ENCODE data around the gene PTPRM.
"Not testable (repeated sequence)": the region's sequence is repeated elsewhere in the genome, so short reads cannot be mapped to it uniquely, and the experiment has no call there.

The PTPRM gene

GRCh38 chr18:8423051-8423557 lies 856.0 kb downstream of the PTPRM start:
- no peak for DNase-seq

- no peak for DNase-seq
Measured at GRCh38 chr18:8424481-8424880, 857.4 kb downstream of the PTPRM start.

GRCh38 chr18:8424917-8425725 lies 858.0 kb downstream of the PTPRM start:
- no peak for DNase-seq

GRCh38 chr18:8426401-8426800 lies 859.3 kb downstream of the PTPRM start:
- no peak for DNase-seq

GRCh38 chr18:8427339-8427738 lies 860.2 kb downstream of the PTPRM start:
- no peak for DNase-seq

- no peak for DNase-seq
Measured at GRCh38 chr18:8428951-8429350, 861.8 kb downstream of the PTPRM start.

- DNase-seq = no peak
Measured at GRCh38 chr18:8431036-8431435, 863.9 kb downstream of the PTPRM start.

- DNase-seq = no peak
Measured at GRCh38 chr18:8433323-8433722, 866.2 kb downstream of the PTPRM start.

- DNase-seq = no peak
Measured at GRCh38 chr18:8433771-8434170, 866.7 kb downstream of the PTPRM start.

GRCh38 chr18:8435376-8435775 lies 868.3 kb downstream of the PTPRM start:
- DNase-seq = no peak

- DNase-seq = no peak
Measured at GRCh38 chr18:8439055-8439454, 871.9 kb downstream of the PTPRM start.

GRCh38 chr18:8443505-8443904 lies 876.4 kb downstream of the PTPRM start:
- no peak for DNase-seq

GRCh38 chr18:8446936-8447335 lies 879.8 kb downstream of the PTPRM start:
- DNase-seq = not testable (repeated sequence)

GRCh38 chr18:8448130-8448529 lies 881.0 kb downstream of the PTPRM start:
- no peak for DNase-seq

GRCh38 chr18:8450013-8450412 lies 882.9 kb downstream of the PTPRM start:
- DNase-seq = no peak

- DNase-seq = no peak
Measured at GRCh38 chr18:8450898-8451665, 884.0 kb downstream of the PTPRM start.

GRCh38 chr18:8453528-8453927 lies 886.4 kb downstream of the PTPRM start:
- no peak for DNase-seq

GRCh38 chr18:8454136-8454535 lies 887.0 kb downstream of the PTPRM start:
- no peak for DNase-seq

GRCh38 chr18:8455661-8456614 lies 888.8 kb downstream of the PTPRM start:
- no peak for DNase-seq
